ENCODE data around the gene OR2T35. TPM values are rescaled to one million over a fixed set of nuclear protein-coding genes. Genes with fewer than 3 reads are reported as not detected.

The OR2T35 gene
- total and polyA plus RNA-seq, 9 of the 15 experiments (the other 6 are each of a cell fraction or from before 2014, with no cell fraction given), result not detected

GRCh38 chr1:248681651-248682050 is 36.6 kb upstream of the OR2T35 start:
- Histone ChIP-seq H3K36me3 (ENCODE audit: control insufficient read depth, insufficient read depth, low read length) (no peaks in the 10 kb centered on the region), H3K4me2 (ENCODE audit: insufficient read depth, low read length) (no peak overlapping the region), H3K4me3 (no peak overlapping the region), H2AFZ (ENCODE audit: low read depth, low read length) (no peak overlapping the region), H3K27ac (ENCODE audit: extremely low read depth, low read depth, low read length) (no peak overlapping the region), H3K9ac (ENCODE audit: insufficient read depth in 1 of 2, low read depth in 2 of 2, low read length in 2 of 2) (no peak overlapping the region), H4K20me1 (replicated peaks; ENCODE audit: control insufficient read depth, insufficient read depth, low read length) (no peaks in the 10 kb centered on the region), H3K9me3 (replicated peaks; ENCODE audit: control insufficient read depth, insufficient read depth, low read depth, low read length) (no peaks in the 10 kb centered on the region), H3K9me1 (ENCODE audit: control insufficient read depth, insufficient read depth, low read length) (no peaks in the 10 kb centered on the region), H3K4me1 (replicated peaks in 1 of 2; ENCODE audit: control insufficient read depth in 2 of 2, insufficient read depth in 2 of 2, low read length in 2 of 2) (no peaks in the 10 kb centered on the region), H3K79me2 (ENCODE audit: control insufficient read depth, insufficient read depth, low read length) (no peaks in the 10 kb centered on the region), H3K27me3 (ENCODE audit: control insufficient read depth in 2 of 2, insufficient read depth in 2 of 2, low read length in 2 of 2) (no peaks in the 10 kb centered on the region)
- TF ChIP-seq EHMT2 (IDR thresholded peaks at IDR 0.05) (no peak), ELF1 (tag; IDR thresholded peaks at IDR 0.05) (no peak), FIP1L1 (IDR thresholded peaks at IDR 0.05; ENCODE audit: low read depth, low read length, poor library complexity, severe bottlenecking) (no peak), CHCHD3 (CRISPR knock-in tag; IDR thresholded peaks at IDR 0.05) (no peak), ZNF3 (CRISPR knock-in tag; IDR thresholded peaks at IDR 0.05) (no peak), HLTF (IDR thresholded peaks at IDR 0.05) (no peak), BCOR (IDR thresholded peaks at IDR 0.05) (no peak), SNRNP70 (optimal IDR thresholded peaks at IDR 0.05; ENCODE audit: low read depth, low read length) (no peak), TAL1 (IDR thresholded peaks at IDR 0.05) (no peak), SOX6 (IDR thresholded peaks at IDR 0.05) (no peak), NCOA4 (IDR thresholded peaks at IDR 0.05; ENCODE audit: partially characterized antibody) (no peak), FOXK1 (CRISPR knock-in tag; IDR thresholded peaks at IDR 0.05; ENCODE audit: borderline replicate concordance) (no peak), DMBX1 (CRISPR knock-in tag; IDR thresholded peaks at IDR 0.05; ENCODE audit: borderline replicate concordance) (no peak)
- TF ChIP-seq, protein P1, sequence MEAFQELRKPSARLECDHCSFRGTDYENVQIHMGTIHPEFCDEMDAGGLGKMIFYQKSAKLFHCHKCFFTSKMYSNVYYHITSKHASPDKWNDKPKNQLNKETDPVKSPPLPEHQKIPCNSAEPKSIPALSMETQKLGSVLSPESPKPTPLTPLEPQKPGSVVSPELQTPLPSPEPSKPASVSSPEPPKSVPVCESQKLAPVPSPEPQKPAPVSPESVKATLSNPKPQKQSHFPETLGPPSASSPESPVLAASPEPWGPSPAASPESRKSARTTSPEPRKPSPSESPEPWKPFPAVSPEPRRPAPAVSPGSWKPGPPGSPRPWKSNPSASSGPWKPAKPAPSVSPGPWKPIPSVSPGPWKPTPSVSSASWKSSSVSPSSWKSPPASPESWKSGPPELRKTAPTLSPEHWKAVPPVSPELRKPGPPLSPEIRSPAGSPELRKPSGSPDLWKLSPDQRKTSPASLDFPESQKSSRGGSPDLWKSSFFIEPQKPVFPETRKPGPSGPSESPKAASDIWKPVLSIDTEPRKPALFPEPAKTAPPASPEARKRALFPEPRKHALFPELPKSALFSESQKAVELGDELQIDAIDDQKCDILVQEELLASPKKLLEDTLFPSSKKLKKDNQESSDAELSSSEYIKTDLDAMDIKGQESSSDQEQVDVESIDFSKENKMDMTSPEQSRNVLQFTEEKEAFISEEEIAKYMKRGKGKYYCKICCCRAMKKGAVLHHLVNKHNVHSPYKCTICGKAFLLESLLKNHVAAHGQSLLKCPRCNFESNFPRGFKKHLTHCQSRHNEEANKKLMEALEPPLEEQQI (IDR thresholded peaks at IDR 0.05), result no peak
- TF ChIP-seq, protein P2, sequence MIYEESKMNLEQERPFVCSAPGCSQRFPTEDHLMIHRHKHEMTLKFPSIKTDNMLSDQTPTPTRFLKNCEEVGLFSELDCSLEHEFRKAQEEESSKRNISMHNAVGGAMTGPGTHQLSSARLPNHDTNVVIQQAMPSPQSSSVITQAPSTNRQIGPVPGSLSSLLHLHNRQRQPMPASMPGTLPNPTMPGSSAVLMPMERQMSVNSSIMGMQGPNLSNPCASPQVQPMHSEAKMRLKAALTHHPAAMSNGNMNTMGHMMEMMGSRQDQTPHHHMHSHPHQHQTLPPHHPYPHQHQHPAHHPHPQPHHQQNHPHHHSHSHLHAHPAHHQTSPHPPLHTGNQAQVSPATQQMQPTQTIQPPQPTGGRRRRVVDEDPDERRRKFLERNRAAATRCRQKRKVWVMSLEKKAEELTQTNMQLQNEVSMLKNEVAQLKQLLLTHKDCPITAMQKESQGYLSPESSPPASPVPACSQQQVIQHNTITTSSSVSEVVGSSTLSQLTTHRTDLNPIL (CRISPR knock-in tag; IDR thresholded peaks at IDR 0.05), result no peak
- TF ChIP-seq, protein P3, sequence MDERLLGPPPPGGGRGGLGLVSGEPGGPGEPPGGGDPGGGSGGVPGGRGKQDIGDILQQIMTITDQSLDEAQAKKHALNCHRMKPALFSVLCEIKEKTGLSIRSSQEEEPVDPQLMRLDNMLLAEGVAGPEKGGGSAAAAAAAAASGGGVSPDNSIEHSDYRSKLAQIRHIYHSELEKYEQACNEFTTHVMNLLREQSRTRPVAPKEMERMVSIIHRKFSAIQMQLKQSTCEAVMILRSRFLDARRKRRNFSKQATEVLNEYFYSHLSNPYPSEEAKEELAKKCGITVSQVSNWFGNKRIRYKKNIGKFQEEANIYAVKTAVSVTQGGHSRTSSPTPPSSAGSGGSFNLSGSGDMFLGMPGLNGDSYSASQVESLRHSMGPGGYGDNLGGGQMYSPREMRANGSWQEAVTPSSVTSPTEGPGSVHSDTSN (CRISPR knock-in tag; IDR thresholded peaks at IDR 0.05; ENCODE audit: low read depth), result no peak
- TF ChIP-seq, protein P3 (tag; conservative IDR thresholded peaks at IDR 0.05; ENCODE audit: low read depth), result no peak
- ATAC-seq, result no peak
- in situ Hi-C loops (cut with MboI) (no loop called here), intact Hi-C loops (cut with micrococcal nuclease) (loop anchor here (10.0 kb wide), 1 partner anchor 747 kb away; no protein-coding TSS in a partner anchor)
- 0% methylated on average over 8 of the region's 8 CpGs for WGBS (ENCODE audit: insufficient coverage, low coverage, missing lambda C conversion rate)
- FAIRE-seq, result no peak
- CTCF ChIA-PET (ENCODE audit: low intra/inter-chr PET ratio), result no interaction called here
- no TSS peak for BruUV-seq (replicated peaks)
- POLR2A ChIA-PET, result interaction anchor here (0.6 kb wide), 1 partner anchor 101 kb away, joined by 4 read pairs; no protein-coding TSS in a partner anchor
- DNase-seq (ENCODE audit: extremely low read depth in 1 of 4, low spot score in 3 of 4), result no peak
